ENCODE measurements around the gene LAMTOR5. TPM values are rescaled to one million over a fixed set of nuclear protein-coding genes. Genes with fewer than 3 reads are reported as not detected.
A peak's percentile ranks its signal among the peaks of the same experiment; 100 is the strongest.
"Not testable (repeated sequence)": the region's sequence is repeated elsewhere in the genome, so short reads cannot be mapped to it uniquely, and the experiment has no call there.

The LAMTOR5 gene
- total RNA-seq, 1 experiment from 2014 or later: 133 TPM

GRCh38 chr1:110434946-110435345 is 27.5 kb upstream of the LAMTOR5 start:
- H3K4me3 ChIP-seq: no peak overlapping the region
- no peaks in the 10 kb centered on the region for H3K36me3 ChIP-seq
- no peak for DNase-seq
- H3K27me3 ChIP-seq: peaks cover 11% of the 10 kb centered on the region; the same call in 1 of the 2 replicates
- no peaks in the 10 kb centered on the region for H3K9me3 ChIP-seq

GRCh38 chr1:110433803-110434202 is 26.3 kb upstream of the LAMTOR5 start:
- Histone ChIP-seq H3K4me3 (no peak overlapping the region), H3K27me3 (peaks cover 14% of the 10 kb centered on the region), H3K9me3 (no peaks in the 10 kb centered on the region), H3K36me3 (no peaks in the 10 kb centered on the region)
- DNase-seq: peak; percentile 75

DNA sequence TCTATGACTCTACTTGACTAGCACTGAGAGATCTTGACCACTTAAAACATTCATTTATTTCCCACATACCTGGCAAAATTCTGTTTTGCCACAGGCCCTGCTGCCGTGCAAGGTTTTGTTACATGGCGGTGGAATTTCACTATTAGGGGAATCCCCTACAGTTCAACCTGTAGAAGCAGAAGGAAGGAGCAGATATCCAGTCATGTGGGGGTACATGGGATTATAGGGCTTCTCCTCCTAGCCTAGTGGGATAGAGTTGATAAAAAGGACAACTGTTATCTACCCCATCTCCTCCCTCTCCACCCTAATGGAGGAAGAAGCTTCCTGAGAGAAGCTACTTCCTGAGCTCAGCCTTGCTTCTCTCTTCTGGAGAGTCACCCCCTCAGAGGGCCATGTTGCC is 25.7 kb upstream of the LAMTOR5 start:
- no peak overlapping the region for H3K4me3 ChIP-seq
- no peaks in the 10 kb centered on the region for H3K36me3 ChIP-seq
- H3K9me3 ChIP-seq: no peaks in the 10 kb centered on the region
- DNase-seq: no peak
- peaks cover 17% of the 10 kb centered on the region for H3K27me3 ChIP-seq

- DNase-seq: no peak
- Histone ChIP-seq H3K9me3 (no peaks in the 10 kb centered on the region), H3K27me3 (peaks cover 17% of the 10 kb centered on the region), H3K36me3 (no peaks in the 10 kb centered on the region), H3K4me3 (no peak overlapping the region)
Observed at GRCh38 chr1:110430901-110431300, 23.4 kb upstream of the LAMTOR5 start.

GRCh38 chr1:110430366-110430765 is 22.9 kb upstream of the LAMTOR5 start:
- no peak for DNase-seq
- Histone ChIP-seq H3K27me3 (peaks cover 16% of the 10 kb centered on the region), H3K36me3 (no peaks in the 10 kb centered on the region), H3K4me3 (no peak overlapping the region), H3K9me3 (no peaks in the 10 kb centered on the region)

GRCh38 chr1:110428946-110429345 is 21.5 kb upstream of the LAMTOR5 start:
- H3K4me3 ChIP-seq: no peak overlapping the region
- no peaks in the 10 kb centered on the region for H3K9me3 ChIP-seq
- H3K36me3 ChIP-seq: no peaks in the 10 kb centered on the region
- DNase-seq: no peak
- H3K27me3 ChIP-seq: peaks cover 17% of the 10 kb centered on the region

- H3K9me3 ChIP-seq: peaks cover 3% of the 10 kb centered on the region; the same call in 1 of the 2 replicates
- peaks cover 22% of the 10 kb centered on the region for H3K27me3 ChIP-seq
- DNase-seq: no peak
- H3K36me3 ChIP-seq: no peaks in the 10 kb centered on the region
- no peak overlapping the region for H3K4me3 ChIP-seq
Observed at GRCh38 chr1:110426854-110427253, 19.4 kb upstream of the LAMTOR5 start.

DNA sequence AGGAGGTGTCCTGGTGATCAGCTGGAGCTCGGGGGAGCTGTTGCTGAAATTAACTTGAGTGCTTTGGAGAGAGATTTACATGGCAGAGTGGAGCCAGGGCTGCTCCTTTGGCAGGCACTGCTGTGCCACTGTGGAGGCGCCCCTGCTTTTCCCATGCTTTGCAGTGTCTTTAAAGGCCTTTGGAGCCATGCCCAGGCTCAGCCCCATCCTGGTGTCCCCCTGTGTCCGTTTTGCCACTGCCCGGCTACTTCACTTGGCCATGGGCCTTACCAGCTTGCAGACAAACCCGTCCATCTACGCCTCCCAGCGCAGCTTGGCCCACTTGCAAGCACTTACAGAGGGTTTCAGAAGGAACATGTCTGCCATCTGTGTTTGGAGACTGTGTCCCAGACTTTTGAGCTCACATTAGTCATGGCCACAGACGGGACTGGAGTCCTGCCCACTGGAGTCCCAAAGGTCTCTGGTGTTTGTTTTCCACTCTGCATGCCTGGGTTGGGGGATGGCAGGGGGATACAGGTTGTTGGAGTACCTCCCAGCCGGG is 18.2 kb upstream of the LAMTOR5 start:
- H3K27me3 ChIP-seq: peaks cover 19% of the 10 kb centered on the region
- H3K9me3 ChIP-seq: peaks cover 9% of the 10 kb centered on the region
- H3K36me3 ChIP-seq: no peaks in the 10 kb centered on the region
- no peak overlapping the region for H3K4me3 ChIP-seq
- DNase-seq: no peak

DNA sequence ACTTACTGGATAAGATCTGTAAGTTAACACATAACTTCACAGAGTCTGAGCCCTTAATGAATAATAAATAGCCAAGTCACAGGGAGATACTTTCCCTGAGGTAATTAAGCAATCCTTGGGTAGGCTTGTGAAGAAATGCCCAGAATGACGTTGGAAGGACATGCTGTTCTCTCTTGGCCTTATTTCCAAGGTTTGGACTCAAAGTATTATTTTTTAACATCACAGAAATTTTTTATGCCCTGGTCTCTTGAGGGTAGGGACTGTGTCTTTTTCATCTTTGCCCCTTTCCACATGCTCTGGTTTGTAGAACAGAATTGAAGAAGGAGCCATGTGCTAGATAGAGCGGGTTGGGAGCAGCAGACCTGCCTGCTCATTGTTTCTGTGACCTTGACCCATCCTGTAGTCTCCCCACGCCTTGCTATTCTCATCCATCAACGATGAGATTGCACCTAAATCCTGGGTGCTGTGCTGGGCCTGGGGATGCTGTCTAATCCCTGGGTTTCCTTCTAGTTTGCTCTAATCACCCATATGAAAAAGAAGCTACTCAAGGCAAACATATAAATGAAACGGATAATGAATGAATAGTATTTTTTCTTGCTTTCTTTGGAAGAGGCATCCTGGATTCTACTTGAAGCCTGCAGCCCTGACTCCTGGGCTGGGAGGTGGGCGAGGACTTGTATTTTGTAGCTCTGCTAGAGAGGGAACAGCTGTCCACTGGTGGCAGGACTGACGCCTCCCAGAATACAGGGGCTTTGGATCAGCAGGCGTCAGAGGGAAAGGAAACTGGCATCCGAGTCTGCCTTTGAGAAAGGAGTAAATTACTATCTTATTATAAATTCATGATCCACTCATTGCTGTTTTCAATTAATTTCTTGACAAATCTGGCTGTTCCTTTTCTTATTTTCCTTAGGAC is 17.5 kb upstream of the LAMTOR5 start:
- H3K36me3 ChIP-seq: no peaks in the 10 kb centered on the region
- no peak for DNase-seq
- H3K4me3 ChIP-seq: no peak overlapping the region
- peaks cover 15% of the 10 kb centered on the region for H3K27me3 ChIP-seq
- peaks cover 9% of the 10 kb centered on the region for H3K9me3 ChIP-seq

- peak; percentile 29 for DNase-seq
Observed at GRCh38 chr1:110420874-110421793, 13.6 kb upstream of the LAMTOR5 start.

DNA sequence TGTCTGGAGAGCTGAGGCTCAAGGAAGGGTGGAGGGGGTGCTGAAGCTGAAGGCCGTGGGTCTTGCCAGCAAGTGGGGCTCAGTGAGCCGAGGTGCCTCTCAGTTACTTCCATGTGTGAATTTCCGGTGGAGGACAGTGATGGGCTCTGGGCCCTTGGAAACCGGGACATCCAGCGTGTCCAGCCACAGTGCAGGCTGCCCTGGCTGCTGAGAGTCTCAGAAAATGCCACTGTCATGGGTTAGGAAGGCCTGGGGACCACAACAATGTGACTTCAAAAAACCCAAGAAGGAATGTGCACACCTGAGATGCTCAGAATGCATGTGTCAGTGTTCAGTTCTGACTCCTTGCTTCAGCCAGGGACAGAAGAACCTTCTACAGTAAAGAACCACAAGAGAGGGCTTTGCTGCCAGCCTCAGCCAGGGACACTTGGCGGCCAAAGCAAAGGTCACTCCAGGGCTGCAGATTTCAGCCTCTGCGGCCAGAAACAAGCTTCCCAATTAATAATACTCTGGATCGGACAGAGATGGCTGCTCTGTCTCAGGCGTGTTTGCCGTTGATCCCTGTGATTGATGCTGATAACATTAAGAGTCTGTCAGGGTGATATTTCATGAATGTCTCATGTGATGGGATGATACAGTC is 12.6 kb upstream of the LAMTOR5 start:
- Histone ChIP-seq H3K27me3 (peaks cover 9% of the 10 kb centered on the region), H3K4me3 (no peak overlapping the region), H3K9me3 (peaks cover 9% of the 10 kb centered on the region), H3K36me3 (no peaks in the 10 kb centered on the region)
- no peak for DNase-seq

More at GRCh38 chr1:110420874-110421793, 13.6 kb upstream of the LAMTOR5 start:
- Histone ChIP-seq H3K36me3 (no peaks in the 10 kb centered on the region), H3K4me3 (no peak overlapping the region), H3K27me3 (peaks cover 9% of the 10 kb centered on the region), H3K9me3 (peaks cover 9% of the 10 kb centered on the region)

DNA sequence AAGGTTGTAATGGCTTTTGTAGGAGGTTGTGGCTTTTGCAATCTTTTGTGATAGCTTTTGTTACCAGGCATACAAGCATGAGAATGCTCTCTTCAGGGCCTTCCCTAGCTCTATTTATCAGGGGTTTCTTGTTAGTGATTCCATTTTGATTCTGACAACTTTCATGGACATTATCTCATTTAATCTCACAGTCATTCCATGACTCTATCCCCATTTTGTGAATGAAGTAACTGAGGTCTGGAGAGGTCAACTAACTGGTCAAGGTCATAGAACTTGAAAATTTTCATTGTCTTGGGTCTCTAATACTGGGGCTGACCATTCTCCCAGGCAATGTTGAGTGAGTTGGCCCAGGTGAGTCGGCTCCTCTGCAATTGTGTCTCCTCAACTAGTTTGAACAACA is 11.2 kb upstream of the LAMTOR5 start:
- Histone ChIP-seq H3K4me3 (no peak overlapping the region), H3K27me3 (peaks cover 4% of the 10 kb centered on the region), H3K36me3 (no peaks in the 10 kb centered on the region), H3K9me3 (peaks cover 9% of the 10 kb centered on the region)
- DNase-seq: no peak

- DNase-seq, H3K27me3 ChIP-seq, H3K9me3 ChIP-seq, H3K4me3 ChIP-seq, H3K36me3 ChIP-seq: not testable (repeated sequence)
Observed at GRCh38 chr1:110413045-110413444, 5.6 kb upstream of the LAMTOR5 start.

GRCh38 chr1:110412576-110412975 is 5.1 kb upstream of the LAMTOR5 start:
- H3K4me3 ChIP-seq: no peak overlapping the region
- H3K36me3 ChIP-seq: no peaks in the 10 kb centered on the region
- no peaks in the 10 kb centered on the region for H3K27me3 ChIP-seq
- no peaks in the 10 kb centered on the region for H3K9me3 ChIP-seq
- DNase-seq: peak; percentile 58

GRCh38 chr1:110411173-110411735 is 3.8 kb upstream of the LAMTOR5 start:
- Histone ChIP-seq H3K9me3 (no peaks in the 10 kb centered on the region), H3K4me3 (no peak overlapping the region), H3K27me3 (no peaks in the 10 kb centered on the region), H3K36me3 (peaks cover 4% of the 10 kb centered on the region; the same call in 1 of the 2 replicates)
- DNase-seq: no peak

- H3K27me3 ChIP-seq: no peaks in the 10 kb centered on the region
- H3K4me3 ChIP-seq: no peak overlapping the region
- H3K36me3 ChIP-seq: peaks cover 24% of the 10 kb centered on the region
- no peak for DNase-seq
- H3K9me3 ChIP-seq: no peaks in the 10 kb centered on the region
Observed at GRCh38 chr1:110409316-110409715, 1.8 kb upstream of the LAMTOR5 start.
